GM23248 (cell line): ENCODE data around the gene KDM4B. TPM values are rescaled to one million over a fixed set of nuclear protein-coding genes. Genes with fewer than 3 reads are reported as not detected.

Source experiments
- DNase-seq: peaks from one replicate; pipeline ENCODE4 v3.0.0-alpha.2; 2015
- H2AFZ ChIP-seq: fragments of 200-600 bp; sonication (generic); 2 replicates; pipeline ENCODE4 v1.6.1; 2016; ENCODE audit warnings: antibody characterized with exemption
- H3F3A ChIP-seq: fragments of 200-600 bp; sonication (generic); 2 replicates; pipeline ENCODE4 v1.6.1; 2016; ENCODE audit warnings: mild to moderate bottlenecking, antibody characterized with exemption, mixed run types; ENCODE audit not compliant: insufficient read depth
- H3K27ac ChIP-seq: fragments of 200-600 bp; sonication (generic); 2 replicates; pipeline ENCODE4 v1.5.1; 2016; ENCODE audit warnings: mild to moderate bottlenecking
- H3K27me3 ChIP-seq: fragments of 200-600 bp; sonication (generic); replicated peaks from 2 replicates; pipeline ENCODE4 v1.6.1; 2016; ENCODE audit warnings: mild to moderate bottlenecking; ENCODE audit not compliant: insufficient read depth
- H3K36me3 ChIP-seq: fragments of 200-600 bp; sonication (generic); 2 replicates; pipeline ENCODE4 v1.6.1; 2016; ENCODE audit warnings: low read depth, mild to moderate bottlenecking
- H3K4me1 ChIP-seq: fragments of 200-600 bp; sonication (generic); 2 replicates; pipeline ENCODE4 v1.6.1; 2016; ENCODE audit warnings: mild to moderate bottlenecking; ENCODE audit not compliant: insufficient read depth
- H3K4me2 ChIP-seq: fragments of 200-600 bp; sonication (generic); one replicate; pipeline ENCODE4 v1.6.1; 2016; ENCODE audit warnings: mild to moderate bottlenecking; ENCODE audit not compliant: unreplicated experiment
- H3K4me3 ChIP-seq: fragments of 200-600 bp; sonication (generic); 2 replicates; pipeline ENCODE4 v1.5.1; 2016; ENCODE audit warnings: mild to moderate bottlenecking
- H3K79me2 ChIP-seq: fragments of 200-600 bp; sonication (generic); 2 replicates; pipeline ENCODE4 v1.6.1; 2016; ENCODE audit warnings: mild to moderate bottlenecking; ENCODE audit not compliant: insufficient read depth
- H3K9ac ChIP-seq: fragments of 200-600 bp; sonication (generic); 2 replicates; pipeline ENCODE4 v1.6.1; 2016; ENCODE audit warnings: mild to moderate bottlenecking
- H3K9me2 ChIP-seq: fragments of 200-600 bp; sonication (generic); 2 replicates; pipeline ENCODE4 v1.6.1; 2016; ENCODE audit warnings: mixed run types, mild to moderate bottlenecking, moderate library complexity; ENCODE audit not compliant: insufficient read depth
- H3K9me3 ChIP-seq: fragments of 200-600 bp; sonication (generic); one replicate; pipeline ENCODE4 v1.6.1; 2017; ENCODE audit warnings: low read depth
- H4K20me1 ChIP-seq: fragments of 200-600 bp; sonication (generic); 2 replicates; pipeline ENCODE4 v1.6.0; 2016; ENCODE audit not compliant: insufficient read depth
- EZH2 ChIP-seq: fragments of 200-600 bp; sonication (generic); IDR thresholded peaks from 2 replicates; pipeline ENCODE4 v1.6.1; 2018; ENCODE audit warnings: antibody characterized with exemption, mild to moderate bottlenecking; ENCODE audit not compliant: insufficient read depth, poor library complexity, severe bottlenecking
- EZH2phosphoT487 ChIP-seq: fragments of 200-600 bp; sonication (generic); IDR thresholded peaks from 2 replicates; pipeline ENCODE4 v1.6.1; 2018; ENCODE audit warnings: antibody characterized with exemption, moderate library complexity, mild to moderate bottlenecking, low read depth; ENCODE audit not compliant: insufficient read depth
- WGBS, 2 experiments: methylation state at CpG; one replicate each; pipeline ENCODE4 v1.1.6; 2015 to 2017; ENCODE audit warnings: low lambda C conversion rate in 2 of 2, low coverage in 1 of 2; ENCODE audit errors: missing lambda C conversion rate in 2 of 2; 5-methylcytosine and 5-hydroxymethylcytosine counted together
- in situ Hi-C: fragments of 300-500 bp; cut with MboI; formaldehyde crosslinking; loops from 2 replicates; pipeline ENCODE4 v1.15.0; 2020
- polyA plus RNA-seq: library from polyadenylated mRNA; unstranded; fragments of >200 nt; fragmentation: Nextera tagmentation; extraction: Ambion mirVana; gene quantifications from 2 replicates; pipeline ENCODE4 v1.2.1, GENCODE V29; 2016
- total RNA-seq: library from RNA; depleted of rRNA; stranded (reverse); fragments of >200 nt; shearing (Covaris generic); gene quantifications from 2 replicates; pipeline ENCODE4 v1.2.3, GENCODE V29; 2014

Gene KDM4B
- total and polyA plus RNA-seq, 2 experiments from 2014 or later, result 14.8 to 28.7 TPM

DNA sequence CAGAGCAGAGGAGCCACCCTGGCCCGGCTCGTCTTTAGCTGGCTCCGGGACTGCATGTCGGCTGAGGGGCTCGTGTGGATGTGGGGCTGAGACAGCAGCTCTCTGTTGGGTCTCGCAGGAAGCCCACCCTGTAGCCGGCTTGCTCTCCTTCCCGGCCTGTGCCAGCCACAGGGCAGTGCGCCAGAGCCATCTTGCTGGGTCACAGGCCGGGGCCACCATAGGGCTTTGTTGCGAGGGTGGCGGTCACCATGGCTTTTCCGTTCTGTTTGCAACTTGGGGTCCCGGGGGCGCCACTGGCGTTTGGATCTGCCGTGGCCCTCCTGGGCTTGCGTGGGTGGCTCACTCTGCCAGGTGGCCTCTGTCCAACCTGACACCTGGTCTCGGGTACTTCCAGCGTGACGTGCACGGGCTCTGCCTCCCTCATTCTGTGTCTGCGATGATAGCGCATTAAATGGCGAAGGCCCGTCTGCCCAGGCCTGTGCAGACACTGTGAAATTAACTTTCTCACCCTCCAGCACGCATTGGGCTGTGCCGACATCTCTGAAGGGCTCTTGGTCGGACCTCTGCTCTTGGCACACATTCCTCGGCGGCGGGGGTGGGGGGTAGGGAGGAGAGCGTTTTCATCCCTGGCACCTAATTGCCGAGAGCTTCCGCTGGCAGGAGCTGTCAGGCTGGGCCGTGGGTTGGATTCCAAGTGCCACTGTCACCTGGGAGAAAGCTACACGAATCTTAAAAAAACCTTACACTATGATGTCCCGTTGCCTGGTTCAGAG, 95.1 kb downstream of the KDM4B start:
- no peaks in the 10 kb centered on the region for H3K9me2 ChIP-seq
- H3K79me2 ChIP-seq, result peaks cover 66% of the 10 kb centered on the region; the same call in 1 of the 2 replicates
- no peak overlapping the region for H3K27ac ChIP-seq
- in situ Hi-C loops, result no loop called here
- peaks cover 4% of the 10 kb centered on the region; the same call in 1 of the 2 replicates for H3F3A ChIP-seq
- H3K4me3 ChIP-seq, result no peak overlapping the region
- 90 to 93% methylated on average over 36 to 38 of the region's 38 CpGs for WGBS, 2 experiments
- no peaks in the 10 kb centered on the region for H3K27me3 ChIP-seq
- no peak overlapping the region for H2AFZ ChIP-seq
- no peak for DNase-seq
- H3K4me2 ChIP-seq, result no peak overlapping the region
- H4K20me1 ChIP-seq, result no peaks in the 10 kb centered on the region
- no peaks in the 10 kb centered on the region for H3K9me3 ChIP-seq
- no peak overlapping the region for H3K9ac ChIP-seq
- H3K4me1 ChIP-seq, result peaks cover 5% of the 10 kb centered on the region
- TF ChIP-seq EZH2phosphoT487 (no peak), EZH2 (no peak)
- peaks cover 6% of the 10 kb centered on the region; the same call in 1 of the 2 replicates for H3K36me3 ChIP-seq

- Histone ChIP-seq H3K79me2 (peaks cover 61% of the 10 kb centered on the region; the same call in 1 of the 2 replicates), H3K4me1 (no peaks in the 10 kb centered on the region), H3F3A (no peaks in the 10 kb centered on the region), H3K27me3 (no peaks in the 10 kb centered on the region), H4K20me1 (no peaks in the 10 kb centered on the region), H3K9ac (no peak overlapping the region), H2AFZ (no peak overlapping the region), H3K4me3 (no peak overlapping the region), H3K36me3 (peaks cover 6% of the 10 kb centered on the region; the same call in 1 of the 2 replicates), H3K27ac (no peak overlapping the region), H3K9me2 (no peaks in the 10 kb centered on the region), H3K9me3 (no peaks in the 10 kb centered on the region), H3K4me2 (no peak overlapping the region)
- WGBS, 2 experiments, result 85 to 92% methylated on average over 15 to 17 of the region's 19 CpGs
- in situ Hi-C loops, result no loop called here
- TF ChIP-seq EZH2phosphoT487 (no peak), EZH2 (no peak)
- DNase-seq, result no peak
Measured at GRCh38 chr19:5064896-5065295, 96.0 kb downstream of the KDM4B start.

DNA sequence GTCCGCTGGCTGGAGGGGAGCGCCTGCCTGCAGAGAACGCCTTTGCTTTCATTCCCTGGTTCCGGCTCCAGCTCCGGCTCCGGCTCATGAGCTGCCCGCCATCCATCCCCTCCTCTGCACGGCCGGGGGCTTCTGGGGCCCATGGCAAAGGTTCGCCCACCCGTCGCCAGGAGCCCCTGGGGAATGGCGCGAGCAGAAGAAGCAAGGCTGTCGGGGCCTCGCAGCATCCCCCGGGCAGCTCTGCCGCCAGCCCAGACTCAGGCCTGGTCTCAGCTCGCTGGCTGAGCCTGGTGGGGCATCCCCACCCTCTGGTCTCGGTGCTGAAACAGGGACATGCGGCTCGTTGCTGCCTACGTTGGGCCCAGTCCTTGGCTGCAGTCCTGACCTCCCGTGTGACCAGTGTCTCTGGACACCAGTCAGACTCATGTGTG, 96.8 kb downstream of the KDM4B start:
- H3K27ac ChIP-seq, result no peak overlapping the region
- no peak overlapping the region for H2AFZ ChIP-seq
- H3K9me2 ChIP-seq, result no peaks in the 10 kb centered on the region
- no peaks in the 10 kb centered on the region for H4K20me1 ChIP-seq
- H3K9ac ChIP-seq, result no peak overlapping the region
- peaks cover 6% of the 10 kb centered on the region; the same call in 1 of the 2 replicates for H3K36me3 ChIP-seq
- no peaks in the 10 kb centered on the region for H3K9me3 ChIP-seq
- H3K4me2 ChIP-seq, result no peak overlapping the region
- no peaks in the 10 kb centered on the region for H3K27me3 ChIP-seq
- in situ Hi-C loops, result no loop called here
- no peak for TF ChIP-seq EZH2phosphoT487
- TF ChIP-seq EZH2, result no peak
- DNase-seq, result no peak
- H3K79me2 ChIP-seq, result peaks cover 57% of the 10 kb centered on the region; the same call in 1 of the 2 replicates
- no peaks in the 10 kb centered on the region for H3K4me1 ChIP-seq
- WGBS, 2 experiments, result 93 to 96% methylated on average over 23 to 24 of the region's 24 CpGs
- H3F3A ChIP-seq, result no peaks in the 10 kb centered on the region
- H3K4me3 ChIP-seq, result no peak overlapping the region

- 96% methylated on average over 13 to 14 of the region's 14 CpGs for WGBS, 2 experiments
- Histone ChIP-seq H3K27ac (no peak overlapping the region), H3K4me2 (no peak overlapping the region), H3F3A (no peaks in the 10 kb centered on the region), H4K20me1 (no peaks in the 10 kb centered on the region), H2AFZ (no peak overlapping the region), H3K9ac (no peak overlapping the region), H3K79me2 (peaks cover 47% of the 10 kb centered on the region; the same call in 1 of the 2 replicates), H3K27me3 (no peaks in the 10 kb centered on the region), H3K36me3 (peaks cover 6% of the 10 kb centered on the region; the same call in 1 of the 2 replicates), H3K9me3 (no peaks in the 10 kb centered on the region), H3K4me3 (no peak overlapping the region), H3K9me2 (no peaks in the 10 kb centered on the region), H3K4me1 (no peaks in the 10 kb centered on the region)
- no peak for TF ChIP-seq EZH2
- no peak for TF ChIP-seq EZH2phosphoT487
- in situ Hi-C loops, result no loop called here
- no peak for DNase-seq
Measured at GRCh38 chr19:5066768-5067167, 97.9 kb downstream of the KDM4B start.
